Esophagus squamous epithelium (tissue), 5 donors: ENCODE measurements around the gene XRN1. TPM values are rescaled to one million over a fixed set of nuclear protein-coding genes. Genes with fewer than 3 reads are reported as not detected.

Experiments used
- DNase-seq: peaks from one replicate; lab custom pipeline; 2025; lab: John Stamatoyannopoulos, UW
- H3K27ac ChIP-seq, 4 donors: fragments of 200-600 bp; sonication (generic); one replicate each; pipeline ENCODE4 v1.5.1; 2016 to 2019; ENCODE audit warnings: mild to moderate bottlenecking in 1 of 4
- H3K27me3 ChIP-seq, 4 donors: fragments of 200-600 bp; sonication (generic); 1 replicate in 3 of 4; 2 replicates in 1 of 4; pipeline versions ENCODE4 v1.5.1 to v1.6.0; 2017 to 2021; ENCODE audit warnings: antibody characterized with exemption in 1 of 4
- H3K36me3 ChIP-seq, 3 donors: fragments of 200-600 bp; sonication (generic); one replicate each; pipeline ENCODE4 v1.5.1; 2016 to 2019
- H3K4me1 ChIP-seq, 3 donors: fragments of 200-600 bp; sonication (generic); one replicate each; pipeline ENCODE4 v1.5.1; 2017 to 2019
- H3K4me3 ChIP-seq, 4 donors: fragments of 200-600 bp; sonication (generic); 1 replicate in 3 of 4; 2 replicates in 1 of 4; pipeline ENCODE4 v1.5.1; 2016 to 2019; ENCODE audit warnings: mild to moderate bottlenecking in 2 of 4, moderate library complexity in 1 of 4
- H3K9me3 ChIP-seq, 3 donors: fragments of 200-600 bp; sonication (generic); one replicate each; pipeline ENCODE4 v1.5.1; 2016 to 2019
- CTCF ChIP-seq, 6 experiments: fragments of 450-650 bp in 4 of 6; fragments of 200-600 bp in 2 of 6; sonication (generic) in 2 of 6; IDR thresholded peaks; one replicate each; pipeline ENCODE4 v1.5.1; 2016 to 2019; ENCODE audit warnings: antibody characterized with exemption in 6 of 6, mild to moderate bottlenecking in 4 of 6, moderate library complexity in 4 of 6
- POLR2A ChIP-seq, 4 donors: fragments of 450-650 bp; IDR thresholded peaks; one replicate each; pipeline ENCODE4 v1.6.1; 2017; ENCODE audit warnings: antibody characterized with exemption in 4 of 4, mild to moderate bottlenecking in 4 of 4, moderate library complexity in 3 of 4
- WGBS, 2 donors: methylation state at CpG; one replicate each; pipeline ENCODE4 v1.1.5; 2018; 5-methylcytosine and 5-hydroxymethylcytosine counted together
- intact Hi-C: fragments of 100-400 bp; cut with DNase I; formaldehyde crosslinking; loops from one replicate; pipeline ENCODE4 v1.15.0; 2022
- total RNA-seq, 4 donors: library from RNA; depleted of rRNA; stranded (reverse); fragments of >200 nt; gene quantifications; one replicate each; pipeline ENCODE4 v1.1.0, GENCODE V29; 2016
- donor health status: DM: yes; HTN: yes; CAD: no.

The XRN1 gene
- total RNA-seq, 4 donors from 2014 or later, result 15.5 to 37.6 (median 23.1) TPM

- no peak for DNase-seq
- Histone ChIP-seq H3K4me1 (no peaks in the 10 kb centered on the region), H3K36me3 (no peaks in the 10 kb centered on the region), H3K27me3 (no peaks in the 10 kb centered on the region), H3K9me3 (no peaks in the 10 kb centered on the region), H3K27ac (no peak overlapping the region), H3K4me3 (no peak overlapping the region)
- no peak for TF ChIP-seq CTCF (IDR thresholded peaks at IDR 0.05)
- no peak for TF ChIP-seq POLR2A (IDR thresholded peaks at IDR 0.05)
- intact Hi-C loops, result no loop called here
- 76 to 91% methylated on average over 1 of the region's 1 CpG for WGBS, 2 donors
These were observed 151.3 kb downstream of the XRN1 start for GRCh38 chr3:142296507-142296906.

- intact Hi-C loops, result no loop called here
- no peaks in the 10 kb centered on the region for H3K36me3 ChIP-seq
- H3K27me3 ChIP-seq, result no peaks in the 10 kb centered on the region
- DNase-seq, result no peak
- H3K9me3 ChIP-seq, result peaks cover 0 to 27% (median 5%) of the 10 kb centered on the region in 3 donors
- H3K27ac ChIP-seq, result no peak overlapping the region
- 88 to 89% methylated on average over 5 of the region's 5 CpGs for WGBS, 2 donors
- H3K4me3 ChIP-seq, result no peak overlapping the region
- H3K4me1 ChIP-seq, result no peaks in the 10 kb centered on the region
- no peak for TF ChIP-seq POLR2A (IDR thresholded peaks at IDR 0.05)
- no peak for TF ChIP-seq CTCF (IDR thresholded peaks at IDR 0.05)
These were observed 159.8 kb downstream of the XRN1 start for GRCh38 chr3:142287866-142288638.

GRCh38 chr3:142285083-142285517 is 162.7 kb downstream of the XRN1 start:
- H3K4me3 ChIP-seq, result no peak overlapping the region
- no peak overlapping the region for H3K27ac ChIP-seq
- DNase-seq, result no peak
- intact Hi-C loops, result no loop called here
- no peaks in the 10 kb centered on the region for H3K36me3 ChIP-seq
- TF ChIP-seq CTCF (IDR thresholded peaks at IDR 0.05) (no peak), POLR2A (IDR thresholded peaks at IDR 0.05) (no peak)
- H3K4me1 ChIP-seq, result peaks cover 0 to under 1% (median 0%) of the 10 kb centered on the region in 3 donors
- no peaks in the 10 kb centered on the region for H3K27me3 ChIP-seq
- 69 to 71% methylated on average over 2 of the region's 2 CpGs for WGBS, 2 donors
- peaks cover 0 to 25% (median 5%) of the 10 kb centered on the region in 3 donors for H3K9me3 ChIP-seq

- Histone ChIP-seq H3K4me1 (peaks cover 0 to 6% (median 0%) of the 10 kb centered on the region in 3 donors), H3K36me3 (no peaks in the 10 kb centered on the region), H3K9me3 (peaks cover 0 to 5% (median 0%) of the 10 kb centered on the region in 3 donors), H3K27me3 (no peaks in the 10 kb centered on the region), H3K4me3 (no peak overlapping the region), H3K27ac (no peak overlapping the region)
- 89 to 93% methylated on average over 4 of the region's 4 CpGs for WGBS, 2 donors
- TF ChIP-seq CTCF (IDR thresholded peaks at IDR 0.05) (no peak), POLR2A (IDR thresholded peaks at IDR 0.05) (no peak)
- DNase-seq, result no peak
- intact Hi-C loops, result no loop called here
These were observed 165.3 kb downstream of the XRN1 start for GRCh38 chr3:142282503-142282902.

GRCh38 chr3:142281474-142281873 is 166.4 kb downstream of the XRN1 start:
- Histone ChIP-seq H3K36me3 (no peaks in the 10 kb centered on the region), H3K27ac (no peak overlapping the region), H3K27me3 (no peaks in the 10 kb centered on the region), H3K9me3 (no peaks in the 10 kb centered on the region), H3K4me3 (no peak overlapping the region), H3K4me1 (peaks cover 0 to 6% (median 0%) of the 10 kb centered on the region in 3 donors)
- TF ChIP-seq POLR2A (IDR thresholded peaks at IDR 0.05) (no peak), CTCF (IDR thresholded peaks at IDR 0.05) (no peak)
- intact Hi-C loops, result no loop called here
- 64 to 80% methylated on average over 1 of the region's 1 CpG for WGBS, 2 donors
- DNase-seq, result no peak
